ENCODE data around the gene CCDC136.

DNA sequence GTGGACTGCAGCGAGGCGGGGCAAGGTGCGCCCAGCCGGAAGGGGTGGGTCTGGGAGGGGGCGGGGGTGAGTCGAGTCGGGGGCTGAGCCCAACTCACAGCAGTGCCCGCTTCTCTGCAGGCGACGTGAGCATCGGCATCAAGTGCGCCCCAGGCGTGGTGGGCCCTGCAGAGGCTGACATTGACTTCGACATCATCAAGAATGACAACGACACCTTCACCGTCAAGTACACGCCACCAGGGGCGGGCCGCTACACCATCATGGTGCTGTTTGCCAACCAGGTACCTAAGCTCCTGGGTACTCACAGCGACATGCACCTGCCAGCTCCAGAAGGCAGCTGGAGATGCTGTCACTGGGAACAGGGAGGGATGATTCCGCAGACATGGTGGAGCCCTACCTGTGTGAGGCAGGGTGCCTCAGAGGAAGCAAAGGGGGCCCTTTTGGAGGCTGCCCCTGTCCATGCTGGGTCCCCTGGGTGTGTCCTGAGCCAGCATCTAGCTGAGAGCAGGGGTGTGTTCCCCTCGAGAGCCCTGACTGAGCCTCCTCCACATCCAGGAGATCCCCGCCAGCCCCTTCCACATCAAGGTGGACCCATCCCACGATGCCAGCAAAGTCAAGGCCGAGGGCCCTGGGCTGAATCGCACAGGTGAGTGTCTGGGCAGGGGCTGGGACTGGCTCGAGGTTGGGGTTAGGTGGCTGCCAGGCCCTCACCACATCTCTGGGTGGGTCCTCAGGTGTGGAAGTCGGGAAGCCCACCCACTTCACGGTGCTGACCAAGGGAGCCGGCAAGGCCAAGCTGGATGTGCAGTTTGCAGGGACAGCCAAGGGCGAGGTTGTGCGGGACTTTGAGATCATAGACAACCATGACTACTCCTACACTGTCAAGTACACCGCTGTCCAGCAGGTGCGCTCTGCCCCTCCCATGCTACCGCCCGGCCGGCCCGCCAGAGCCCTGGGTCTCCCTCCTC, 51.2 kb downstream of the CCDC136 start:
- TF ChIP-seq, protein P1, sequence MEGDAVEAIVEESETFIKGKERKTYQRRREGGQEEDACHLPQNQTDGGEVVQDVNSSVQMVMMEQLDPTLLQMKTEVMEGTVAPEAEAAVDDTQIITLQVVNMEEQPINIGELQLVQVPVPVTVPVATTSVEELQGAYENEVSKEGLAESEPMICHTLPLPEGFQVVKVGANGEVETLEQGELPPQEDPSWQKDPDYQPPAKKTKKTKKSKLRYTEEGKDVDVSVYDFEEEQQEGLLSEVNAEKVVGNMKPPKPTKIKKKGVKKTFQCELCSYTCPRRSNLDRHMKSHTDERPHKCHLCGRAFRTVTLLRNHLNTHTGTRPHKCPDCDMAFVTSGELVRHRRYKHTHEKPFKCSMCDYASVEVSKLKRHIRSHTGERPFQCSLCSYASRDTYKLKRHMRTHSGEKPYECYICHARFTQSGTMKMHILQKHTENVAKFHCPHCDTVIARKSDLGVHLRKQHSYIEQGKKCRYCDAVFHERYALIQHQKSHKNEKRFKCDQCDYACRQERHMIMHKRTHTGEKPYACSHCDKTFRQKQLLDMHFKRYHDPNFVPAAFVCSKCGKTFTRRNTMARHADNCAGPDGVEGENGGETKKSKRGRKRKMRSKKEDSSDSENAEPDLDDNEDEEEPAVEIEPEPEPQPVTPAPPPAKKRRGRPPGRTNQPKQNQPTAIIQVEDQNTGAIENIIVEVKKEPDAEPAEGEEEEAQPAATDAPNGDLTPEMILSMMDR (IDR thresholded peaks at IDR 0.05 in 4 of 5, conservative IDR thresholded peaks at IDR 0.05 in 1 of 5), result no peak
- TF ChIP-seq POLR2A (IDR thresholded peaks at IDR 0.05), result no peak
